Mammary epithelial cell (primary cell): ENCODE data around the gene SEC24D.

Experiments
- EZH2 ChIP-seq: IDR thresholded peaks from 2 replicates; pipeline ENCODE4 v1.6.1; 2012; ENCODE audit warnings: low read length, inconsistent platforms, borderline replicate concordance
- TF ChIP-seq, protein P1 (sequence below), 2 donors: IDR thresholded peaks in 1 of 2; conservative IDR thresholded peaks in 1 of 2; 2 replicates each; pipeline ENCODE4 v1.5.1; 2011 to 2012; ENCODE audit warnings: inconsistent platforms in 2 of 2, low read length in 2 of 2, mild to moderate bottlenecking in 2 of 2, control low read depth in 1 of 2, low read depth in 1 of 2; ENCODE audit not compliant: insufficient read depth in 1 of 2; ENCODE audit errors: extremely low read depth in 1 of 2

GRCh38 chr4:118811832-118812231 lies 24.1 kb downstream of the SEC24D start:
- TF ChIP-seq, protein P1, sequence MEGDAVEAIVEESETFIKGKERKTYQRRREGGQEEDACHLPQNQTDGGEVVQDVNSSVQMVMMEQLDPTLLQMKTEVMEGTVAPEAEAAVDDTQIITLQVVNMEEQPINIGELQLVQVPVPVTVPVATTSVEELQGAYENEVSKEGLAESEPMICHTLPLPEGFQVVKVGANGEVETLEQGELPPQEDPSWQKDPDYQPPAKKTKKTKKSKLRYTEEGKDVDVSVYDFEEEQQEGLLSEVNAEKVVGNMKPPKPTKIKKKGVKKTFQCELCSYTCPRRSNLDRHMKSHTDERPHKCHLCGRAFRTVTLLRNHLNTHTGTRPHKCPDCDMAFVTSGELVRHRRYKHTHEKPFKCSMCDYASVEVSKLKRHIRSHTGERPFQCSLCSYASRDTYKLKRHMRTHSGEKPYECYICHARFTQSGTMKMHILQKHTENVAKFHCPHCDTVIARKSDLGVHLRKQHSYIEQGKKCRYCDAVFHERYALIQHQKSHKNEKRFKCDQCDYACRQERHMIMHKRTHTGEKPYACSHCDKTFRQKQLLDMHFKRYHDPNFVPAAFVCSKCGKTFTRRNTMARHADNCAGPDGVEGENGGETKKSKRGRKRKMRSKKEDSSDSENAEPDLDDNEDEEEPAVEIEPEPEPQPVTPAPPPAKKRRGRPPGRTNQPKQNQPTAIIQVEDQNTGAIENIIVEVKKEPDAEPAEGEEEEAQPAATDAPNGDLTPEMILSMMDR (conservative IDR thresholded peaks at IDR 0.05 in 1 of 2, IDR thresholded peaks at IDR 0.05 in 1 of 2; ENCODE audit: extremely low read depth in 1 of 2, insufficient read depth in 1 of 2, low read depth in 1 of 2, low read length in 2 of 2) = no peak
- no peak for TF ChIP-seq EZH2
